Left renal cortex interstitium (tissue), 4 donors: ENCODE measurements around the gene TNFAIP6. TPM values are rescaled to one million over a fixed set of nuclear protein-coding genes. Genes with fewer than 3 reads are reported as not detected.
A peak's percentile ranks its signal among the peaks of the same experiment; 100 is the strongest.
"Not testable (repeated sequence)": the region's sequence is repeated elsewhere in the genome, so short reads cannot be mapped to it uniquely, and the experiment has no call there.

Experiments
- DNase-seq, 4 donors: peaks; one replicate each; pipeline ENCODE4 v3.0.0-alpha.2; 2013; ENCODE audit warnings: low read depth in 4 of 4, low spot score in 2 of 4, missing footprints in 1 of 4
- polyA plus RNA-seq, 4 donors: library from polyadenylated mRNA; unstranded; fragments of 120-200 nt; gene quantifications; one replicate each; pipeline ENCODE4 v1.2.1, GENCODE V29; 2013; ENCODE audit not compliant: insufficient read length in 4 of 4

Gene TNFAIP6
- polyA plus RNA-seq, 4 donors: 1.1 to 2.1 (median 1.6) TPM

- DNase-seq: peak in 1 of 4 donors; percentile 19
Observed at GRCh38 chr2:151410485-151410834, 53.1 kb downstream of the TNFAIP6 start.

GRCh38 chr2:151417650-151418049 is 60.3 kb downstream of the TNFAIP6 start:
- DNase-seq: no peak

- not testable (repeated sequence) for DNase-seq
Observed at GRCh38 chr2:151421681-151422080, 64.3 kb downstream of the TNFAIP6 start.

- DNase-seq: no peak
Observed at GRCh38 chr2:151422917-151423439, 65.6 kb downstream of the TNFAIP6 start.

GRCh38 chr2:151423760-151424159 is 66.4 kb downstream of the TNFAIP6 start:
- DNase-seq: no peak

Other genes with a start within 250 kb of the TNFAIP6 start
- 10 to 100 TPM; 11.1 to 18.6 (median 14.5) TPM for gene RBM43, start 95.7 kb upstream of the TNFAIP6 start, polyA plus RNA-seq
- 10 to 100 TPM in 3 of 4 donors, 1 to 10 TPM in 1; 9.4 to 13.4 (median 11.6) TPM for gene NMI, start 67.9 kb upstream of the TNFAIP6 start, polyA plus RNA-seq
- gene RIF1, start 52.3 kb downstream of the TNFAIP6 start, polyA plus RNA-seq: 10 to 100 TPM; 35.4 to 42.3 (median 38.3) TPM